GM12878 (cell line): ENCODE data around the gene KRTAP5-3. TPM values are rescaled to one million over a fixed set of nuclear protein-coding genes. Genes with fewer than 3 reads are reported as not detected.

Source experiments
- ATAC-seq: fragments of 200-7000 bp; cut with Tn5 transposase; 3 replicates; pipeline ENCODE4 v1.9.1; 2020; ENCODE audit warnings: mild to moderate bottlenecking, moderate library complexity
- BruUV-seq: library from RNA; stranded (reverse); fragments of 400-500 nt; replicated peaks from 2 replicates; lab custom pipeline; 2021; lab: Mats Ljungman, UMichigan
- CTCF ChIA-PET: fragments of 300-600 bp; sonication (Branson Sonifier 250); formaldehyde crosslinking; extraction: SDS; loops from one replicate; lab custom pipeline; 2021; ENCODE audit warnings: inconsistent platforms; lab: Yijun Ruan, JAX
- POLR2A ChIA-PET: fragments of 350-600 bp; formaldehyde crosslinking; extraction: SDS; loops from one replicate; lab custom pipeline; 2021; ENCODE audit warnings: inconsistent platforms; lab: Charles Lee
- RAD21 ChIA-PET: fragments of 300-600 bp; sonication (Branson Sonifier 250); formaldehyde crosslinking; loops from one replicate; lab custom pipeline; 2023; ENCODE audit warnings: antibody characterized with exemption; ENCODE audit not compliant: unreplicated experiment; lab: Charles Lee
- SMC1A ChIA-PET: fragments of 300-600 bp; sonication (Branson Sonifier 250); formaldehyde crosslinking; loops from one replicate; lab custom pipeline; 2023; ENCODE audit not compliant: unreplicated experiment, uncharacterized antibody; lab: Charles Lee
- DNase-seq: peaks from one replicate; pipeline ENCODE4 v3.0.0-alpha.2; 2011; ENCODE audit warnings: low read depth, low spot score
- FAIRE-seq: peaks from 3 replicates; lab custom pipeline; 2011; peaks lifted over from hg19 to GRCh38; lab: Jason Lieb, UNC
- H2AFZ ChIP-seq: 2 replicates; pipeline ENCODE4 v1.6.0; 2011; ENCODE audit warnings: low read depth, low read length, control low read depth; ENCODE audit not compliant: control insufficient read depth
- H3K27ac ChIP-seq: 2 replicates; pipeline ENCODE4 v1.5.1; 2011; ENCODE audit warnings: control low read depth; ENCODE audit not compliant: control insufficient read depth, insufficient read depth
- H3K27me3 ChIP-seq, 2 experiments: replicated peaks in 1 of 2; 2 replicates each; pipeline versions ENCODE4 v1.6.0 to v1.6.1; 2011; ENCODE audit warnings: low read length in 1 of 2; ENCODE audit not compliant: control insufficient read depth in 2 of 2, insufficient read depth in 2 of 2
- H3K36me3 ChIP-seq, 2 experiments: 2 replicates each; pipeline ENCODE4 v1.5.1; 2011; ENCODE audit warnings: low read length in 1 of 2; ENCODE audit not compliant: control insufficient read depth in 2 of 2, insufficient read depth in 2 of 2
- H3K4me1 ChIP-seq: 2 replicates; pipeline ENCODE4 v1.6.1; 2011; ENCODE audit warnings: mild to moderate bottlenecking, low read length, moderate library complexity, mixed read lengths; ENCODE audit not compliant: control insufficient read depth, insufficient read depth
- H3K4me2 ChIP-seq: 2 replicates; pipeline ENCODE4 v1.6.0; 2011; ENCODE audit warnings: control low read depth; ENCODE audit not compliant: control insufficient read depth, insufficient read depth
- H3K4me3 ChIP-seq: fragments of 200-600 bp; sonication (generic); 2 replicates; pipeline ENCODE4 v1.5.1; 2016
- H3K79me2 ChIP-seq: 2 replicates; pipeline ENCODE4 v1.6.0; 2011; ENCODE audit warnings: low read length; ENCODE audit not compliant: control insufficient read depth, insufficient read depth
- H3K9ac ChIP-seq: 2 replicates; pipeline ENCODE4 v1.8.0; 2011; ENCODE audit warnings: low read length, control low read depth, mixed read lengths; ENCODE audit not compliant: control insufficient read depth, insufficient read depth
- H3K9me3 ChIP-seq: replicated peaks from 3 replicates; pipeline ENCODE4 v1.5.1; 2011; ENCODE audit warnings: mild to moderate bottlenecking, low read length; ENCODE audit not compliant: control insufficient read depth, insufficient read depth
- H4K20me1 ChIP-seq: 2 replicates; pipeline ENCODE4 v1.6.0; 2011; ENCODE audit not compliant: control insufficient read depth, insufficient read depth
- IRF4 ChIP-seq: IDR thresholded peaks from 2 replicates; pipeline ENCODE4 v1.6.1; 2011; ENCODE audit warnings: low read depth, low read length
- MTA2 ChIP-seq: fragments of 450-650 bp; IDR thresholded peaks from 2 replicates; pipeline ENCODE4 v1.6.1; 2016; ENCODE audit warnings: low read depth, mild to moderate bottlenecking, moderate library complexity
- MYC ChIP-seq: IDR thresholded peaks from 2 replicates; pipeline ENCODE4 v1.6.1; 2011; ENCODE audit warnings: mild to moderate bottlenecking, low read length, moderate library complexity, inconsistent platforms; ENCODE audit not compliant: insufficient read depth, insufficient replicate concordance, insufficient read length, severe bottlenecking
- SMAD5 ChIP-seq: IDR thresholded peaks from 2 replicates; pipeline ENCODE4 v1.6.1; 2016; ENCODE audit warnings: antibody characterized with exemption, low read depth
- SREBF1 ChIP-seq: IDR thresholded peaks from 2 replicates; pipeline ENCODE4 v1.6.1; 2012; ENCODE audit warnings: mild to moderate bottlenecking, low read length
- ZNF384 ChIP-seq: IDR thresholded peaks from 2 replicates; pipeline ENCODE4 v1.6.1; 2012; ENCODE audit warnings: low read depth, mild to moderate bottlenecking, low read length, improper control_type of control experiment, borderline replicate concordance
- ZSCAN29 ChIP-seq: fragments of 450-650 bp; IDR thresholded peaks from 2 replicates; pipeline ENCODE4 v1.6.1; 2017; ENCODE audit warnings: mild to moderate bottlenecking, moderate library complexity
- WGBS: methylation state at CpG from one replicate; pipeline ENCODE4 v1.1.6; 2016; ENCODE audit warnings: low lambda C conversion rate; ENCODE audit not compliant: insufficient replicate concordance, insufficient coverage; ENCODE audit errors: missing lambda C conversion rate; 5-methylcytosine and 5-hydroxymethylcytosine counted together
- in situ Hi-C: fragments of 300-500 bp; cut with MboI; formaldehyde crosslinking; loops from 9 replicates; pipeline ENCODE4 v1.14.3; 2018; ENCODE audit warnings: mixed read lengths
- intact Hi-C: fragments of 100-400 bp; cut with micrococcal nuclease; formaldehyde crosslinking; loops from one replicate; pipeline ENCODE4 v1.14.2; 2022; ENCODE audit not compliant: unreplicated experiment
- polyA plus RNA-seq, 11 experiments: library from polyadenylated mRNA; depleted of rRNA in 4 of 11; unstranded in 6 of 11; stranded (reverse) in 5 of 11; fragments of >200 nt; fragmentation: Nextera tagmentation in 4 of 11; fragmentation: Illumina TruSeq in 1 of 11; extraction: Ambion mirVana in 4 of 11; extraction: Trizol in 1 of 11; gene quantifications; 1 replicate in 1 of 11; 2 replicates in 10 of 11; pipeline versions ENCODE4 v1.2.1 to v1.2.3, GENCODE V29; 2011 to 2016; ENCODE audit warnings: inconsistent platforms in 2 of 11, missing spikeins in 2 of 11, low read depth in 1 of 11
- total RNA-seq, 4 experiments: library from RNA; depleted of rRNA in 3 of 4; stranded (reverse); fragments of >200 nt in 3 of 4; fragmentation: Illumina TruSeq in 1 of 4; extraction: Trizol in 1 of 4; gene quantifications; 2 replicates each; pipeline versions ENCODE4 v1.2.1 to v1.2.3, GENCODE V29; 2013 to 2021
- TF ChIP-seq, protein P1 (sequence below): fragments of 450-650 bp; IDR thresholded peaks from 2 replicates; pipeline ENCODE4 v1.6.1; 2017; ENCODE audit warnings: antibody characterized with exemption, mild to moderate bottlenecking, moderate library complexity
- TF ChIP-seq, protein P2 (sequence below): IDR thresholded peaks from 2 replicates; pipeline ENCODE4 v1.6.1; 2012; ENCODE audit warnings: low read depth, low read length, improper control_type of control experiment

Gene KRTAP5-3
- total and polyA plus RNA-seq, 10 of the 15 experiments (the other 5 are each of a cell fraction or from before 2014, with no cell fraction given): not detected

DNA sequence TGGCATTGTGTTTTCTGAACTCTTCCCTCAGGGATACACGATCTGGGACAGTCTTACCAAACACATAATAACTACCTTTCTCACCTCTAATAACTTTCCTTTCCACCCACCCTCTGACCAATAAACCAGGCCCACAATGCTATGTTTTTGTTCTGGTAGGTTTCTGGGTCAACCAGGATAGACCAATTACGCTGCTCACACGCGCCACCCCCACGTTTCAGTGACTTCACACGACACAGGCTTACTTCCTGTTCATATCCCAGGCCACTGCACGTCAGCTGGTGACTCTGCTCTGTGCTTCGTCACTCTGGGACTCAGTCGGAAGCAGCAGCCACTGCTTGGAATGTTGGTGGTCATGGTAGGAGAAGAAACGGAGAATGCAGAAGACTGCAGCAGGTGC, 11.2 kb upstream of the KRTAP5-3 start:
- BruUV-seq: no TSS peak
- Histone ChIP-seq H3K36me3 (no peaks in the 10 kb centered on the region), H3K4me3 (no peak overlapping the region), H3K27ac (no peak overlapping the region), H3K4me2 (no peak overlapping the region), H3K27me3 (peaks cover 0 to 2% of the 10 kb centered on the region in 2 experiments; a peak in 2 of 4 replicates), H3K79me2 (no peaks in the 10 kb centered on the region), H3K4me1 (no peaks in the 10 kb centered on the region), H3K9me3 (no peaks in the 10 kb centered on the region), H3K9ac (no peak overlapping the region), H2AFZ (no peak overlapping the region), H4K20me1 (no peaks in the 10 kb centered on the region)
- ATAC-seq: no peak
- ChIA-PET SMC1A (interaction anchor here (0.6 kb wide), 1 partner anchor 725 kb away, joined by 3 read pairs; no protein-coding TSS in a partner anchor), RAD21 (no interaction called here), CTCF (interaction anchor here (1.3 to 1.6 kb wide), 2 partner anchors 34 to 44 kb away, joined by 3 to 6 read pairs; no protein-coding TSS in a partner anchor), POLR2A (interaction anchor here (0.6 kb wide), 2 partner anchors 26 to 310 kb away, joined by 3 to 5 read pairs; partner anchors contain the start of gene TOLLIP)
- no peak for DNase-seq
- FAIRE-seq: no peak
- 18% methylated on average over 10 of the region's 10 CpGs for WGBS
- intact Hi-C loops: no loop called here
- TF ChIP-seq MYC (no peak), SMAD5 (no peak), SREBF1 (no peak), MTA2 (no peak), IRF4 (no peak), ZNF384 (no peak), ZSCAN29 (no peak)
- TF ChIP-seq, protein P1, sequence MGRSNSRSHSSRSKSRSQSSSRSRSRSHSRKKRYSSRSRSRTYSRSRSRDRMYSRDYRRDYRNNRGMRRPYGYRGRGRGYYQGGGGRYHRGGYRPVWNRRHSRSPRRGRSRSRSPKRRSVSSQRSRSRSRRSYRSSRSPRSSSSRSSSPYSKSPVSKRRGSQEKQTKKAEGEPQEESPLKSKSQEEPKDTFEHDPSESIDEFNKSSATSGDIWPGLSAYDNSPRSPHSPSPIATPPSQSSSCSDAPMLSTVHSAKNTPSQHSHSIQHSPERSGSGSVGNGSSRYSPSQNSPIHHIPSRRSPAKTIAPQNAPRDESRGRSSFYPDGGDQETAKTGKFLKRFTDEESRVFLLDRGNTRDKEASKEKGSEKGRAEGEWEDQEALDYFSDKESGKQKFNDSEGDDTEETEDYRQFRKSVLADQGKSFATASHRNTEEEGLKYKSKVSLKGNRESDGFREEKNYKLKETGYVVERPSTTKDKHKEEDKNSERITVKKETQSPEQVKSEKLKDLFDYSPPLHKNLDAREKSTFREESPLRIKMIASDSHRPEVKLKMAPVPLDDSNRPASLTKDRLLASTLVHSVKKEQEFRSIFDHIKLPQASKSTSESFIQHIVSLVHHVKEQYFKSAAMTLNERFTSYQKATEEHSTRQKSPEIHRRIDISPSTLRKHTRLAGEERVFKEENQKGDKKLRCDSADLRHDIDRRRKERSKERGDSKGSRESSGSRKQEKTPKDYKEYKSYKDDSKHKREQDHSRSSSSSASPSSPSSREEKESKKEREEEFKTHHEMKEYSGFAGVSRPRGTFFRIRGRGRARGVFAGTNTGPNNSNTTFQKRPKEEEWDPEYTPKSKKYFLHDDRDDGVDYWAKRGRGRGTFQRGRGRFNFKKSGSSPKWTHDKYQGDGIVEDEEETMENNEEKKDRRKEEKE: no peak
- TF ChIP-seq, protein P2, sequence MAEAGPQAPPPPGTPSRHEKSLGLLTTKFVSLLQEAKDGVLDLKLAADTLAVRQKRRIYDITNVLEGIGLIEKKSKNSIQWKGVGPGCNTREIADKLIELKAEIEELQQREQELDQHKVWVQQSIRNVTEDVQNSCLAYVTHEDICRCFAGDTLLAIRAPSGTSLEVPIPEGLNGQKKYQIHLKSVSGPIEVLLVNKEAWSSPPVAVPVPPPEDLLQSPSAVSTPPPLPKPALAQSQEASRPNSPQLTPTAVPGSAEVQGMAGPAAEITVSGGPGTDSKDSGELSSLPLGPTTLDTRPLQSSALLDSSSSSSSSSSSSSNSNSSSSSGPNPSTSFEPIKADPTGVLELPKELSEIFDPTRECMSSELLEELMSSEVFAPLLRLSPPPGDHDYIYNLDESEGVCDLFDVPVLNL: no peak
- in situ Hi-C loops: no loop called here
